ENCODE data around the gene PCNX2.

GRCh38 chr1:233140974-233141373 is 154.6 kb downstream of the PCNX2 start:
- no peak for TF ChIP-seq CTCF (IDR thresholded peaks at IDR 0.05)
- TF ChIP-seq EP300 (IDR thresholded peaks at IDR 0.05) = no peak

All from sigmoid colon (tissue), 4 donors.